Measurements from ENCODE around the gene XYLB.

Gene XYLB

DNA sequence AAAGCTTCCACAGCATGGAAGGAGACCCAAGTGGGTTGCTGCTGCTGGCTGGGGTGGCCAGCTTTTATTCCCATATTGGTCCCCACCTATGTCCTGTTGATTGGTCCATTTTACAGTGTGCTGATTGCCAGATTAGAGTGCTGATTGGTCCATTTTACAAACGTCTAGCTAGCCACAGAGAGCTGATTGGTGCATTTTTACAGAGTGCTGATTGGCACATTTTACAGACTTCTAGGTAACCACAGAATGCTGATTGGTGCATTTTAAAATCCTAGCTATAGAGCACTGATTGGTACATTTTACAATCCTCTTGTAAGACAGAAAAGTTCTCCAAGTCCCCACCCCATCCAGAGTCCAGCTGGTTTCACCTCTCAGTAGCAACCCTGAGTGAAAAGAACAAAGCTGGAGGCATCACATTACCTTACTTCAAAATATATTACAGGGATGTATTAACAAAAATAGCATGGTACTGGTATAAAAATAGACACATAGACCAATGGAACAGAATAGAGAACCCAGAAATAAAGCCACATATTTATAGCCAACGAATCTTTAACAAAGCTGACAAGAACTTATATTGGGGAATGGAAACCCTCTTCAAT, 99.6 kb downstream of the XYLB start:
- DNase-seq (ENCODE audit: low read depth, low spot score), result no peak

DNA sequence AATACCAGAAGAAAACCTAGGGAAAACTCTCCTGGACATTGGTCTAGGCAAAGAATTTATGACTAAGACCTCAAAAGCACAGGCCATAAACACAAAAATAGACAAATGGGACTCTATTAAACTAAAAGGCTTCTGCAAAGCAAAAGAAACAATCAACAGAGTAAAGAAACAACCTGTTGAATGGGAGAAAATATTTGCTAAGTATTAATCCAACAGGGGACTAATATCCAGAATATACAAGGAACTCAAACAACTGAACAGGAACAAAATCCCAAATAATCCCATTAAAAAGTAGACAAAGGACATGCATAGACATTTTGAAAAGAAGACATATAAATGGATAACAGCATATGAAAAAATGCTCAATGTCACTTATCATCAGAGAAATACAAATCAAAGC, 100.2 kb downstream of the XYLB start:
- H3K27ac ChIP-seq, result no peak overlapping the region
- DNase-seq (ENCODE audit: low read depth, low spot score), result no peak

More for the DNA sequence above, 99.6 kb downstream of the XYLB start:
- no peak overlapping the region for H3K27ac ChIP-seq

DNA sequence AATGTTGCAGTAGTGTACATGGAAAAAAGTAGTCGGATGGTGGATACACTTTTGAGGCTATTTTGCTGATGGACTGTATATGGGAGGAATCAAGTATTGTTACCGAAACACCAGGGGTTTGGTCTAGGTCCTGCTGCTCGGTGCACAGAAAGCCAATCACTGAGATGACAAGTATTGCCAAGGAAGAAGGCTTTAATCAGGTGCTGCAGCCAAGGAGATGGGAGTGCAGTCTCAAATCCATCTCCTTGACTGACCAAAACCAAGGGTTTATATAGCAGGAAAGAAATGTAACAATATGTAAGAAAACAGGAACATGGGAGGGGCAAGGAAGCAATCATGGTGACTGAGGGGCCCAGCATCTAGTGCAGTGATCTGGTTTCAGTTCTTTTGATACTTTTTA, 104.3 kb downstream of the XYLB start:
- no peak overlapping the region for H3K27ac ChIP-seq
- no peak for DNase-seq (ENCODE audit: low read depth, low spot score)

- peak within 1 kb of the TSS; percentile 48 for H3K27ac ChIP-seq
Observed at GRCh38 chr3:38453075-38453912, 106.7 kb downstream of the XYLB start, which contains the start of gene ACVR2B. TSS of gene ACVR2B (plus strand) at chr3:38453890. CDS start at chr3:38454323, 433 bp downstream.

GRCh38 chr3:38453913-38454177, 107.3 kb downstream of the XYLB start:
- H3K27ac ChIP-seq, result peak overlapping the region; percentile 48
- DNase-seq (ENCODE audit: low read depth, low spot score), result no peak

More at GRCh38 chr3:38453075-38453912, 106.7 kb downstream of the XYLB start, which contains the start of gene ACVR2B:
- DNase-seq (ENCODE audit: low read depth, low spot score), result no peak

GRCh38 chr3:38454178-38454883, 107.7 kb downstream of the XYLB start:
- H3K27ac ChIP-seq, result peak overlapping the region; percentile 48
- no peak for DNase-seq (ENCODE audit: low read depth, low spot score)

DNA sequence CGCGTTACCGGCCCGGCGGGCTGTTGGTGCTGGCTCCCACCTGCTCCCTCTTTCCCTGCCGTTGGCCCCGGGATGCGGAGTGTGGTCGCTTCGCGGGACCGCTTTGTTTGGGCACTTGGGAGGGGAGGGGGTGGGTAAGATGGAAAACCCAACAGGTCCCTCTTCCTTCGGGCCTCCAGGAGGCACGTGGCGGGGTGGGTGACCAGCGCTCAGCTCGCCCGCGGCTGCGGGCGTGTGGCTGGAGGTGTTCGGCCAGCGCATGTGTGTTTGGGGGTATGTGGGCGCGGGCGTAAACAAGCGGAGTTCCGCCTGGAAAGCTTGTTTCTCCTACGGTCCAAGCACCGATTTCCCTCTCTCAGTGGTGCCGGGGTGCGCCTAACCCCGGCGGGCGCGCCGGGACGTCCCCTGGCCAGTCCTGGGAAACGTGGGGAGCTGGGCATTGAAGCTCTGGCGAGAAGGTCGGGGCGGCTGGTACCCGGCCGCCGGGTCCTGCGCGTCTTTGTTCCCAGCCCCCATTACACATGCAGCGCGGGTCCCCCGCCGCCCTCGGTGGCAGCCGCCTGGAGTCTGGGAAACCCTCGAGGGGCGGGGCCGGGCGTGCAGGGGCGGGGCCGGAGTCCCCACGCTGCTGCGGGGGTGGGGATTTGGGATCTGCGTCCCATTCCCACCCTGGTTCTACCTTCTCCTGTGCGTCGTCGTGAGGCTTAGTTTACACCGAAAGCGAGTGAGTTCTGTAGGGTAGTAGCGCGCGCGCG, 108.5 kb downstream of the XYLB start:
- no peak overlapping the region for H3K27ac ChIP-seq
- DNase-seq (ENCODE audit: low read depth, low spot score), result no peak

GRCh38 chr3:38455639-38456430, 109.2 kb downstream of the XYLB start:
- H3K27ac ChIP-seq, result no peak overlapping the region
- DNase-seq (ENCODE audit: low read depth, low spot score), result no peak

- no peak for DNase-seq (ENCODE audit: low read depth, low spot score)
- H3K27ac ChIP-seq, result no peak overlapping the region
Observed at GRCh38 chr3:38457111-38458003, 110.8 kb downstream of the XYLB start.

GRCh38 chr3:38458796-38459498, 112.4 kb downstream of the XYLB start:
- no peak for DNase-seq (ENCODE audit: low read depth, low spot score)
- H3K27ac ChIP-seq, result no peak overlapping the region

DNA sequence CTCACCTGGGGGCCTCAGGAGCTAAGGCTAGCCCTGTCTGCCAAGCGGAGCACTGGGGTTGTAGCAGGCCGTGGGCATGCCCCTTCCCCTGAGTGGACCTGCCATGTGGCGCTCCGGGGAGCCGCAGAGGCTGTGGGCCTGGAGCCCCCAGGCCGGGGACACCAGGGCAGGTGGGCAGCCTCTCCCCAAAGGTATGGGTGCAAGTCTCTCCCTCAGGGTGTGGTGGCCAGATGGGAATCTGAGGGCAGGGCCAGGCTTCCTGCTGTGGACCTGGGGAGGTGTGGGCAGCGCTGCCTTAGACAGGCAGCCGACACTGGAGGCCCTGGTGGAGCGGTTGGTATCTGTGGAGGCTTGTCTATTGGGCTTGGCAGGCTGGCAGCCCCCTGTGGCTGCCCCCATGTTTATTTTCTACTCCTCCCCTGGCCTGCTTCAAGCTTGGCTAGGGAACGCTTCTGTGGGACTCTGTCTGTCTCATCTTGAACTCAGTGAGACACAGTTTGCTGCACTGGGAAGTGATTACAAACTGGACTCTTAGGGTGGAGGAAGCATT, 113.0 kb downstream of the XYLB start:
- DNase-seq (ENCODE audit: low read depth, low spot score), result no peak
- no peak overlapping the region for H3K27ac ChIP-seq

DNA sequence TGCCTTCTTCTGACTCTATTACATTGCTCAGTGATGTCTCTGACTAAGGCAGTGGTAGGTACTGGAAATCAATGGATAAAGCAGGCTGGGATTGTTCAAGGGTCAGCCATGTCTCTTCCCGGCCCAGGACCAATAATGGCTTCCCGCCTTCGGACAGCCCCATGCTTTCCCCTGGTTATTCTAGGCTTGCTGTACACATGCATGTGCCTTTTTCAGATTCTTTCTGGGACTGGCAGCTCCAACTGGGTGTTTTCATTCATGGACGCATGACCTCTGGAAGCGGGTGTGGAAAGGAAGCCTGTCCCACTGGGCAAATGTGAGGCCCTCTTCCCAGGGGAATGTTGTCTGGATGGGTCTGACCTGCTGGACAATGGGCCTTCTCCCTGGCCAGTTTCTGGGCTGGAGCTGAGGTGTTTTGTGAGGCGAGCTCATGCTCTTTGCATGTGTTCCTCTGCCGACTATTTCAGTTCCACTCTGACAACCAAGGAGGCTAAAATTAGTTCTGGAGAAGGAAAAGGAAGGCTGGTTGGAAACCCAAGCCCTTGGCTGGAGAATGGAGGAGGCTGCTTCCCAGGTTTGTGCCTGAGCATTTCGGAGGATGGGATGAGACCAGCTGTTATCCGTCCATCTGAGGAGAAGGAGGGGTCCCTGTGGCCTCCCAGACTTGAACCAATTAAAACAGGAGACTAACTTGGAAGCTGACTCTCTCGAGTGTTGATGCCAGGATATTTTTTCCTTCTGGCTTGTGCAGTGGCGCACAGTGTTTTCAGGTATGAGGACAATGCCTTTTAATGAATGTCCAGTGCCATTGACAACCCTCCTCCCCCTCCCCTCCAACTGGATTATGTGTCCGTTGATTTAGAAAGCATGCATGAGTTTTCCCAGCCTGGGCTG, 114.0 kb downstream of the XYLB start:
- DNase-seq (ENCODE audit: low read depth, low spot score), result no peak
- H3K27ac ChIP-seq, result no peak overlapping the region
